Measurements from ENCODE around the gene CDK5RAP2. TPM values are rescaled to one million over a fixed set of nuclear protein-coding genes. Genes with fewer than 3 reads are reported as not detected.

CDK5RAP2 gene
- total RNA-seq, 1 experiment from 2014 or later = 56.4 TPM

DNA sequence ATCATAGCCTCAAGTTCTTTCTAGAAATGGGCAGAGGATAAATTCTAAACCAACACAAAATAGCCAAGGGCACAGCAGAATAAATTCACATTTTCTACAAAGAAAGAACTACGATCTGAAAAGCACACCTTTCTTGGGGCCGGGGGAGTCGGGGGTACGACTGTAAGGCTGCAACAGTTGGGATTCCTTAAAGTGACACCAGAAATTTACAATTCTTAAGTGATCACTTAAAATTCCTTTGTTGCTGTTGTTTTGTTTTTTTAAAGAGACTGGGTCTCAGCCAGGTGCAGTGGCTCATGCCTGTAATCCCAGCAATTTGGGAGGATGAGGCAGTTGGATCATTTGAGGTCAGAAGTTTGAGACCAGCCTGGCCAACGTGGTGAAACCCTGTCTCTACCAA is 95.8 kb downstream of the CDK5RAP2 start:
- Histone ChIP-seq H2BK120ac (ENCODE audit: low read depth, low read length, poor library complexity, severe bottlenecking) (no peak overlapping the region), H3K79me1 (ENCODE audit: insufficient read depth, low read depth, low read length, poor library complexity, severe bottlenecking) (no peaks in the 10 kb centered on the region), H3K79me2 (ENCODE audit: insufficient read depth, low read length) (no peaks in the 10 kb centered on the region; the same call in 1 of the 2 replicates), H3K4me2 (ENCODE audit: insufficient read depth, insufficient read length, low read length) (no peak overlapping the region), H4K91ac (ENCODE audit: insufficient read length, low read depth, low read length) (no peak overlapping the region), H3K14ac (ENCODE audit: insufficient read depth, low read length) (no peak overlapping the region), H3K9ac (ENCODE audit: extremely low read depth, insufficient read length, low read length) (no peak overlapping the region), H3K56ac (ENCODE audit: insufficient read length, low read depth, low read length) (no peak overlapping the region), H3K27me3 (ENCODE audit: insufficient read depth, low read length) (no peaks in the 10 kb centered on the region), H4K20me1 (ENCODE audit: control insufficient read depth, insufficient read depth, insufficient read length) (no peaks in the 10 kb centered on the region), H4K8ac (replicated peaks; ENCODE audit: insufficient read length, low read depth, low read length) (no peak overlapping the region), H2BK15ac (ENCODE audit: low read depth, low read length) (no peak overlapping the region), H3K4ac (ENCODE audit: low read depth, low read length) (no peak overlapping the region), H2AK5ac (ENCODE audit: insufficient read length, low read length) (no peak overlapping the region), H4K5ac (ENCODE audit: insufficient read length, low read depth, low read length) (no peak overlapping the region), H2BK5ac (ENCODE audit: insufficient read length, low read length) (no peak overlapping the region), H3K9me3 (ENCODE audit: control insufficient read depth, low read depth, low read length) (no peaks in the 10 kb centered on the region), H2AFZ (ENCODE audit: low read length) (no peak overlapping the region), H3K4me1 (ENCODE audit: insufficient read depth, low read length) (peaks cover 2% of the 10 kb centered on the region; the same call in 1 of the 2 replicates), H3K23ac (ENCODE audit: insufficient read length, low read depth, low read length) (no peak overlapping the region), H2BK20ac (ENCODE audit: low read depth, low read length, poor library complexity, severe bottlenecking) (no peak overlapping the region), H3T11ph (ENCODE audit: low read length) (no peak overlapping the region), H3K27ac (ENCODE audit: insufficient read length, low read depth, low read length) (no peak overlapping the region), H2BK12ac (ENCODE audit: insufficient read length, low read depth, low read length) (no peak overlapping the region), H3K18ac (ENCODE audit: insufficient read length, low read depth, low read length) (no peak overlapping the region), H3K23me2 (ENCODE audit: insufficient read length, low read depth, low read length, poor library complexity, severe bottlenecking) (no peaks in the 10 kb centered on the region)
- H3K4me3 Mint-ChIP-seq = no peak overlapping the region
- DNase-seq = no peak
- TF ChIP-seq, protein P1, sequence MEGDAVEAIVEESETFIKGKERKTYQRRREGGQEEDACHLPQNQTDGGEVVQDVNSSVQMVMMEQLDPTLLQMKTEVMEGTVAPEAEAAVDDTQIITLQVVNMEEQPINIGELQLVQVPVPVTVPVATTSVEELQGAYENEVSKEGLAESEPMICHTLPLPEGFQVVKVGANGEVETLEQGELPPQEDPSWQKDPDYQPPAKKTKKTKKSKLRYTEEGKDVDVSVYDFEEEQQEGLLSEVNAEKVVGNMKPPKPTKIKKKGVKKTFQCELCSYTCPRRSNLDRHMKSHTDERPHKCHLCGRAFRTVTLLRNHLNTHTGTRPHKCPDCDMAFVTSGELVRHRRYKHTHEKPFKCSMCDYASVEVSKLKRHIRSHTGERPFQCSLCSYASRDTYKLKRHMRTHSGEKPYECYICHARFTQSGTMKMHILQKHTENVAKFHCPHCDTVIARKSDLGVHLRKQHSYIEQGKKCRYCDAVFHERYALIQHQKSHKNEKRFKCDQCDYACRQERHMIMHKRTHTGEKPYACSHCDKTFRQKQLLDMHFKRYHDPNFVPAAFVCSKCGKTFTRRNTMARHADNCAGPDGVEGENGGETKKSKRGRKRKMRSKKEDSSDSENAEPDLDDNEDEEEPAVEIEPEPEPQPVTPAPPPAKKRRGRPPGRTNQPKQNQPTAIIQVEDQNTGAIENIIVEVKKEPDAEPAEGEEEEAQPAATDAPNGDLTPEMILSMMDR (conservative IDR thresholded peaks at IDR 0.05) = no peak
- H3K27ac Mint-ChIP-seq = peak overlapping the region; percentile 52 to 71 (median 59); a peak in 4 of 7 replicates
- H3K36me3 Mint-ChIP-seq (ENCODE audit: insufficient read depth in 1 of 3, low read depth in 3 of 3) = peaks cover 18 to 52% (median 46%) of the 10 kb centered on the region in 3 experiments; a peak in 6 of 7 replicates
- H3K27me3 Mint-ChIP-seq (ENCODE audit: low read depth) = no peaks in the 10 kb centered on the region
- peaks cover 29 to 39% of the 10 kb centered on the region in 2 experiments for H3K4me1 Mint-ChIP-seq
- no CpG with 5 or more reads among the region's 5 CpGs for WGBS (ENCODE audit: extremely low coverage, insufficient read length, low lambda C conversion rate)
- no peaks in the 10 kb centered on the region for H3K9me3 Mint-ChIP-seq

Data from H9 (cell line).